Stimulated activated CD4-positive, alpha-beta T cell treated with anti-CD3 and anti-CD28 coated beads, Interleukin-12 subunit alpha, Interleukin-12 subunit beta, amount 100 ng/mL, for 48 hours (primary cell): ENCODE data around the gene VPS9D1.

ENCODE experiments used
- DNase-seq, 3 donors: peaks; one replicate each; pipeline ENCODE4 v3.0.0-alpha.2; 2020; ENCODE audit warnings: low read depth in 2 of 3, low spot score in 1 of 3

The VPS9D1 gene

DNA sequence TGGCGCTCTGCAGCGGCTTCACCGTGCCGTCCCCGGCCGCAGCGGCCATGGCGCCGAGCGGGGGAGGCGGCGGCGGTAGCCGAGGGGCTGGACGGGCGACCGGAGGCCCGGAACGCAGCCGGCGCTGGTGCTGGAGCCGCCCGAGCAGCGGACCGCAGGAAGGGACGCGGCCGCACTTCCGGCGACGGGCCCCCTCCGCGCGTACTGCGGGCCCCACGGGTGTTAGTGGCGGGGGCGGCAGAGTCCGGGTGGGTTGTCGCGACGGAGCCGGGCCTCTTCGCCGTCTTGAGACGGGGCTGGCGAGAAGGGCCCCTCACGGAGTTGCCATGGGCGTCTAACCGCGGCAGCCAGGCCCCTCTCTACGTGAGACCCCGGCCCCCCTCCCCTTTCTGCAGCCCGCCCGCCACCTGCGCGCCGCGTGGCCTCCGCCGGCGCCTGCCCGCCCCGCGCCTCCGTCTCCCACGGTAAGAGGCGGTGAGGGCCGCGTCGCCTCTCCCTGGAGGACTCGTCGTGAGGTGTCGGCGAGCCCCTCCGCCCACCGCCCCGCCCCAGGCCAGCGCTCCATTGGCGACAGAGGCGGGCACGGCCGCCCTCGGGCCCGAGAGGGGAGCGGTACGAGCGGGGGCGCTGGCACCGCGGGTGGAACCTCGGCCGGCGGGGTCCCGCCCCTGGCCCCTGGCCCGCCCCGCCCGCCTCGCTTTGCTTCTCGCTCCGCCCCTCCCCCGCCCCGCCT is at the start of gene VPS9D1, which contains the start of gene ZNF276:
Gene VPS9D1, minus strand, starts transcription at position 86 of the 733 bp plus-strand sequence. Its CDS starts 37 bp downstream, at position 49.
Gene ZNF276, plus strand, starts transcription at position 725 of the 733 bp plus-strand sequence. CDS start 104 bp downstream, outside the sequence.
- DNase-seq = peak; percentile 71 to 86 (median 72)

- no peak for DNase-seq
Observed at GRCh38 chr16:89770367-89770766, 49.7 kb upstream of the VPS9D1 start.

- DNase-seq = no peak
Observed at GRCh38 chr16:89765292-89765830, 44.7 kb upstream of the VPS9D1 start.

GRCh38 chr16:89764711-89765201 is 44.1 kb upstream of the VPS9D1 start:
- DNase-seq = peak in 2 of 3 donors; percentile 29 to 36

GRCh38 chr16:89761304-89761922 is 40.7 kb upstream of the VPS9D1 start:
- no peak for DNase-seq

GRCh38 chr16:89759746-89760340 is 39.1 kb upstream of the VPS9D1 start:
- no peak for DNase-seq

- DNase-seq = no peak
Observed at GRCh38 chr16:89749637-89750036, 28.9 kb upstream of the VPS9D1 start.

DNA sequence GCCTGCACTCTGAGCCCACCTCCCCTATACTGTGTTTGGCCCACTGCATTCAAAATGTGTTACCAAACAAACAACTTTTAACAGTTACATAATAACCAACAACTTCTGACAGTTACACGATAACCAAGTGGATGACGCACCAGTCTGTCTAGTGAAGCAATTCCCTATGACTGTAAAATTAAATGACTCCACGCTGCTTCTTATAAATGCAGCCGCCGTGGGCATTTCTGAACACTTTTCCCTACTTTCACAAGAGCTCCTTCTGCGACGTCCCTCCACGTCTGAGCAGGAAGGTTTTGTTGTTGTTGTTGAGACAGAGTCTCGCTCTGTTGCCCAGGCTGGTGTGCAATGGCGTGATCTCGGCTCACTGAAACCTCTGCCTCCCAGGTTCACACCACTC is 28.2 kb upstream of the VPS9D1 start:
- no peak for DNase-seq

- DNase-seq = no peak
Observed at GRCh38 chr16:89748076-89748475, 27.4 kb upstream of the VPS9D1 start.

- no peak for DNase-seq
Observed at GRCh38 chr16:89746043-89746442, 25.3 kb upstream of the VPS9D1 start.

DNA sequence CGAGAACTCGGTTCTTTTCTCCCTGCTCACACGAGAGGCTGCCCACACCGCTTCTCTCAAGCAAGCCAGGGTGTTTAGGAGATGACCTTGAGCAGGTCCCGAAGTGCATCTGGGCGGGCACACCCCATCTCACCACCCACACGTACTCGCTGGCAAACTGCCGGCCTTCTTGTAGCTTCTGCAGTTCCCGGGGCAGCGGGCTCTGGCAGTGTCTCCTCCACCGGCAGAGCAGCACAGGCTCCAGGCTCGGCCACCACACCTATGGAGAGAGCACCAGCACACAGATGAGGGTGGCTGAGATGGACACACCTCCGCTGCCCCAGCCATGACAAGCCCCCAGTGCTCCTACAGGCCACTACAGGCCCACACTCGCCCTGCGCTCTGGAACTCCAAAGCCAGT is 24.1 kb upstream of the VPS9D1 start:
- no peak for DNase-seq

- no peak for DNase-seq
Observed at GRCh38 chr16:89742948-89743347, 22.2 kb upstream of the VPS9D1 start.

GRCh38 chr16:89741342-89742014 is 20.8 kb upstream of the VPS9D1 start:
- no peak for DNase-seq

GRCh38 chr16:89739383-89739782 is 18.7 kb upstream of the VPS9D1 start:
- no peak for DNase-seq

DNA sequence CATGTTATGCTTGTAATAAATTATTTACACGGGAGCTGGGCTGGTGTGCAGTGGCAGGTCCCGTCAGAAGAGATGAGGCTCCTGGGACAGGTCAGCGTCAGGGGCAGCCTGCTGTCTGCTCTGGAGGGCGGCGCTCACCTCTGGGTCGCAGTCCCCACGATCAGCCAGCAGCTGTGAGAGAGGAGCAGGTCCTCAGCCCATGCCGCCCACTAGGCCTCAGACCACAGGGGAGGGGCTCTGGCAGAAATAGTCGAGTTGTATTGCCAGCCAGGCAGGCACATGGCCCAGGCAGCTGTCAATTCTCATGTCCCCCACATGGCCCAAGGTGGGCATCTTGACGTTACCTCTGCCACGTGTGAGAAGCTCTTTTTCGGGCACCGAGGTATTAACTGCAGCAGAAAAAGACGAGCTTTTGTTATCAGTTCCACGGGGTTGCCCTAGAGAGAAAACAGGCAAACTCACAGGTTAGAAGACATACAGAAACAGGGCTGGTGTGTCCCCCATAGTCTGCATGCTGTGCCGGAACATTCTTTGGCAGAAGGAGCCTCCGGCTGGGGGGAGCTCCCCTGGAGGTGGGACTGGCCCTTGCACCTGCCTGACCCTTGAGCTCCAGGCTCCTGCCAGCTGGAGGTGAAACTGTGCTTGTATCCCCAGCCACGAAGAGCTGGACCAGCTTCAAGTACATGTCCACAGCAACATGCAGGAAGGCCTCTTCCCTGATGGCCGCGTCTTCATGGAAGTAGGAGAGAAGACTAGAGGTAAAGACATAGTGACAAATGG is 18.0 kb upstream of the VPS9D1 start:
- DNase-seq = no peak

GRCh38 chr16:89738072-89738377 is 17.3 kb upstream of the VPS9D1 start:
- no peak for DNase-seq

GRCh38 chr16:89737341-89738071 is 16.8 kb upstream of the VPS9D1 start:
- DNase-seq = no peak

DNA sequence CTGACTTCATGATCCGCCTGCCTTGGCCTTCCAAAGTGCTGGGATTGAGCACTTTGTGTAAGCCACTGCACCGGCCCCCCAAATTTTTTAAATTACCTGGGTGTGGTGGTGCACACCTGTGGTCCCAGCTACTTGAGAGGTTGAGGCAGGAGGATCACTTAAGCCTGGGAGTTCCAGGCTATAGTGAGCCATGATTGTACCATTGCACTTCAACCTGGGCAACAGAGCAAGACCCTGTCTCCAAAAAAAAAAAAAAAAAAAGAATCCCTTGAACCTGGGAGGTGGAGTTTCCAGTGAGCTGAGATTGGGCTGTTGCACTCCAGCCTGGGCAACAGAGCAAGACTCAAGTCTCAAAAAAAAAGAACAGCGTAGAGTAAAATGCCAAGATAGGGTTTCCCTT is 15.9 kb upstream of the VPS9D1 start:
- no peak for DNase-seq

GRCh38 chr16:89733792-89734191 is 13.1 kb upstream of the VPS9D1 start:
- DNase-seq = no peak

DNA sequence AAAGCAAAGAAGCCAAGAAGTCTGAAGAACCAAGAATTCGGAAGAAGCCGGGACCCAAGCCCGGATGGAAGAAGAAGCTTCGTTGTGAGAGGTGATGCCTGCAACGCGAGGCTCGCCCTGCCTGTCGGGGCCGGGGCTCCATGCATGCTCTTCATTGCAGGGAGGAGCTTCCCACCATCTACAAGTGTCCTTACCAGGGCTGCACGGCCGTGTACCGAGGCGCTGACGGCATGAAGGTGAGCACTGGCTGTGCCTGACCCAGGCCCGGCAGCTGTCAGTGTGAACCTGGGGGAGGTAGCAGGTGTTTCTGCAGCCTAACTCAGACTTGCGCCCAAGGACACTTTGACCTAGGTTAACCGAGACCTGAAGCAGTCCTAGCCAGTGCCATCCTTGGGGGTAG is 12.6 kb upstream of the VPS9D1 start:
- no peak for DNase-seq
